NCI-H748 (cell line): ENCODE data around the gene PRM3.
A peak's percentile ranks its signal among the peaks of the same experiment; 100 is the strongest.
"Not testable (repeated sequence)": the region's sequence is repeated elsewhere in the genome, so short reads cannot be mapped to it uniquely, and the experiment has no call there.

Source experiments
- DNase-seq: peaks from one replicate; lab custom pipeline; 2025; ENCODE audit not compliant: unreplicated experiment; lab: John Stamatoyannopoulos, UW

Gene PRM3

DNA sequence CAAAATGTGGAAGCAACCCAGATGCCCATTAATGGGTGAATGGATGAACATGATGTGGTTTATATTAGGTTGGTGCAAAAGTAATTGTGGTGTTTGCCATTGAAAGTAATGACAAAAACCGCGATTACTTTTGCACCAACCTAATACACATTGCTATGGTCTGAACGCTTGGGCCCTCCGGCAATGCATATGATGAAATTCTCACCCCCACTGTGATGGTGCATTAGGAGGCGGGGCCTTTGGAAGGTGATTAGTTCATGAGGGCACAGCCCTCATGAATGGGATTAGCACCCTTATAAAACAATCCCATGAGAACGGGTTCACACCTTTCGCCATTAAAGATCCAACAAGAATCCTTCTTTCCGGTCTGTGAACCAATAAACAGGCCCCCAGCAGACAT, 33.0 kb upstream of the PRM3 start:
- no peak for DNase-seq

GRCh38 chr16:11303405-11304138, 30.1 kb upstream of the PRM3 start:
- DNase-seq = peak; percentile 26

GRCh38 chr16:11302977-11303376, 29.5 kb upstream of the PRM3 start:
- peak; percentile 67 for DNase-seq

DNA sequence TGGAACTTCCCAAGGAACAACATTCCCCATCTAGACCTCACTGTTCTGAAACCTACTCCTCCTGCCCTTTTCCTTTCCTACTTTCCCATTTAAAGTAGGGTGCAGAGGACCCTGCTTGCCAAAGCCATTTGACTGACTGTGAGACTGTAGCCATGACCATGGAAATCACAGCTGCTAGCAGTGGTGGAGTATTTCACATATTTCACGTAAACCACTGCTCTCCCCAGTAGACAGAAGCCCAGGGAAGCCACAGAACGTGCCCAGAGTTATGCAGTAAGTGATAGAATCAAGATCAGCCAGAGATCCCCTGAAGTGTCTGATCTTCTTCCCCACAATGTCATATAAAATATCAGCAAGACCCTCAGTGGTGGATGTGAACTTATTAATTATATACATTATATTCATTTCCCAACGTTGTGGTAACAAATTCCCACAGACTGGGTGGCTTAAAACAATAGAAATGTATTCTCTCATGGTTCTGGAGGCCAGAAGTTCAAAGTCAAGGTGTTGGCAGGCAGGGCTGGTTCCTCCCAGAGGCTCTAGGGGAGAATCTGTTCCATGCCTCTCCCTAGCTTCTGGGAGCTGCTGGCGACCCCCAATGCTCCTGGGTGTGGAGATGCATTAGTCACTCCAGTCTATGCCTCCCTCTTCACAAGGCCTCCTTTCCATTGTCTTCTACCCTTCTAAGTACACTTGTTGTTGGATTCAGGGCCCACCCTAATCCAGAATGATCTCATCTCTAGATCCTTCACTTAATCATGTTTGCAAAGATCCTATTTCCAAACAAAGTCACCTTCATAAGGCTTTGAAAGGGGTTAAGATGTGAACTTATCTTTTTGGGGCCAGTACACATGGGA, 28.4 kb upstream of the PRM3 start:
- DNase-seq = no peak

- no peak for DNase-seq
Observed at GRCh38 chr16:11300560-11300892, 27.1 kb upstream of the PRM3 start.

GRCh38 chr16:11299865-11300559, 26.6 kb upstream of the PRM3 start:
- DNase-seq = no peak

GRCh38 chr16:11298950-11299547, 25.6 kb upstream of the PRM3 start:
- not testable (repeated sequence) for DNase-seq

DNA sequence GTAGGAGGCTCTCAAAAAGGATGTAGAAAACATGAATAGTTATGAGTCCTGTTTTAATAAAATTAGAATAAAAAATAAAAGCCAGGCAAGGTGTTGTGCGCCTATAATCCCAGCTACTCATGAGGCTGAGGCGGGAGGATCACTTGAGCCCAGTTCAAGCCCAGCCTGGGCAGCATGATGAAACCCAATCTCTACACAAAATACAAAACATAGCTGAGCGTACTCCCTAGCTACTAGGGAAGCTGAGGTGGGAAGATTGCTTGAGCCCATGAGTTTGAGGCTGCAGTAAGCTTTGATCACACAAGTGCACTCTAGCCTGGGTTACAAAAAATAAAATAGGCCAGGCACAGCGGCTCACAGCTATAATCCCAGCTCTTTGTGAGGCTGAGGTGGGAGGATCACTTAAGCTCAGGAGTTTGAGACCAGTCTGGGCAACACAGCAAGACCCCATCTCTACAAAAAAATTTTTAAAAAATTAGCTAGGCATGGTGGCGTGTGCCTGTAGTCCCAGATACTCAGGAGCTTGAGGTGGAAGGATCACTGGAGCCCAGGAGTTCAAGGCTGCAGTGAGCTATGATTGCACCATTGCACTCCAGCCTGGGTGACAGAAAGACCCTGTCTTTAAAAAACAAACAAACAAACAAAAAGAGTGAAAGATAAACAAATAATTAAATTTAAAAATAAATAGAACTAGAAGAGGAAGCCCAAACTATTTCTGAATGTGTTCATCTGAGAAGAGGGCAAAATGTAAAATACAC, 24.9 kb upstream of the PRM3 start:
- DNase-seq = no peak

GRCh38 chr16:11297492-11298142, 24.2 kb upstream of the PRM3 start:
- DNase-seq = peak; percentile 20

GRCh38 chr16:11296706-11297491, 23.5 kb upstream of the PRM3 start:
- no peak for DNase-seq

- no peak for DNase-seq
Observed at GRCh38 chr16:11296351-11296705, 22.9 kb upstream of the PRM3 start.

DNA sequence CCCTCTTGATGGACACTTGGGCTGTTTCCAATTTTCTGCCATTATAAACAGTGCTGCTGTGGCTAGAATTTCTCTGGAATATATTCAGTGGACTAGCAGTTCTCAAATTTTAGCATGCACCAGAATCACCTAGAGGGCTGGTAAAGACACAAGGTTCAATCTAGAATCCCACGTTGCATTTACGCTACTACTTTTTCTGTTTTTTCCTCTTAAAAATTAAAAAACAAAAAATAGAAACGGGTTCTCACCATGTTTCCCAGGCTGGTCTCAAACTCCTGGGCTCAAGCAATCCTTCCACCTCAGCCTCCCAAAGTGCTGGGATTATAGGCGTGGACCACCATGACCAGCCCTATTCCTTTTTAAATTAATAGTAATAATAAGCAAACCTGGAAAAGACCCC, 22.2 kb upstream of the PRM3 start:
- DNase-seq = no peak

GRCh38 chr16:11292076-11292748, 18.8 kb upstream of the PRM3 start:
- no peak for DNase-seq

GRCh38 chr16:11291091-11291703, 17.8 kb upstream of the PRM3 start:
- DNase-seq = no peak

DNA sequence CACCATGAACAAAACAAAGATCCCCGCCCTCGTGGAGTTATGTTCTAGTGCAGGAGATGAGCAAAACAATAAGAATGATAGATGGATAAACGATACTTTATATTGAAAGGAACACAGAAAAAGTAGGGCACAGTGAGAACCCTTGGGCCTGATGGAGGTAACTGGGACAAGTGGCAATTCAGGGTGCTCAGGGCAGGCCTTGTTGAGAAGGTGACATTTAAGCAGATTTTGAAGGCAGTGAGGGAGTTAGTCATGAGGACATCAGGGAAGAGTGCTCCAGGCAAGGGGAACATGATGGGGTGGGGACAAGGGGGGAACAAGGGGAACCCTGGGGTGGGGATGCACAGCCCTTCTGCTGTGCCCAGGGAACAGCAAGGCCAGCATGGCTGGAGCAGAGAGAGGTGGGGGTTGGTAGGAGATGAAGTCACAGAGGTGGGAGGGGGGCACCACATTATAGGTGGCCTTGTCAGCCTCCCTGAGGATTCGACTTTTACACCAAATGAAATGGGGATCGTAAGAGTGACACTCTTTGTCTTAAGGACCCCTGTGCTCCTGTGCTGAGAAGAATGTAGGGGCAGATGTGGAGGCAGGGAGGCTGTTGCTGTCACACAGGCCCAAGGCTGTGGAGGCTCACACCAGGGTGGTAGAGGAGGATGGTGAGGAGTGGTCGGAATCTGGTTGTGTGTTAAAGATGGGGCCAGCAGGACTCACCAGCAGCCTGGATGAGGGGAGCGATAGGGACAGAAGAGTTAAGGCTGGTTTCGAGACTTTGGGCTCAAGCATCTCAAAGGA, 16.9 kb upstream of the PRM3 start:
- no peak for DNase-seq

GRCh38 chr16:11289696-11290095, 16.3 kb upstream of the PRM3 start:
- not testable (repeated sequence) for DNase-seq

GRCh38 chr16:11289202-11289601, 15.8 kb upstream of the PRM3 start:
- DNase-seq = no peak

DNA sequence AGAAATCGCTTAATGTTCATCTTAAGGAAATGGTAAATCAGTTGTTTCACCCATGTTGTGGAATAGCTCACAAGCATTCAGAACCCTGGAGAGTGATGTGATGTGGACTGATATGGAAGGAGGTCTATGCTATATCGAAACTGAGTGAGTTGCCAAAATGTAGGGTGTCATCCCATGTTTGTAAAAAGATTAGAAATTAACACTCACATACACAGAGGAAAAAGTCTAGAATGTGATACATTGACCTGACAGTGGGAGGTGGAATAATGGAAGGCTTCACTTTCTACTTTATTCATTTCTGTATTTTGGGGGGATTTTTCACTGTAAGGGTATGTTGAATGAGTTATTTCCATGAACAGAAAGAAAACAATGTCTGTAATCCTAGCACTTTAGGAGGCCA, 12.4 kb upstream of the PRM3 start:
- DNase-seq = no peak
